Adipocyte (in vitro differentiated cells): ENCODE results near the gene TMEM63B.

Experiments
- DNase-seq: peaks from one replicate; pipeline ENCODE4 v3.0.0-alpha.2; 2015; ENCODE audit warnings: low read depth
- H3K27me3 ChIP-seq: replicated peaks from 2 replicates; pipeline ENCODE4 v1.7.0; 2013; ENCODE audit warnings: mild to moderate bottlenecking, low read length, moderate library complexity; ENCODE audit not compliant: control insufficient read depth, insufficient read depth
- H3K36me3 ChIP-seq: 2 replicates; pipeline ENCODE4 v1.7.0; 2013; ENCODE audit warnings: low read length, mild to moderate bottlenecking, moderate library complexity; ENCODE audit not compliant: control insufficient read depth, insufficient read depth, severe bottlenecking
- H3K4me1 ChIP-seq: 2 replicates; pipeline ENCODE4 v1.7.0; 2013; ENCODE audit warnings: mild to moderate bottlenecking, low read length, moderate library complexity; ENCODE audit not compliant: control insufficient read depth, insufficient read depth
- H3K4me3 ChIP-seq: 2 replicates; pipeline ENCODE4 v1.7.0; 2013; ENCODE audit warnings: mild to moderate bottlenecking, low read length, moderate library complexity
- H3K9ac ChIP-seq: 2 replicates; pipeline ENCODE4 v1.7.0; 2013; ENCODE audit warnings: mild to moderate bottlenecking, low read length, moderate library complexity
- H3K9me3 ChIP-seq: 2 replicates; pipeline ENCODE4 v1.7.0; 2013; ENCODE audit warnings: mild to moderate bottlenecking, low read length, moderate library complexity; ENCODE audit not compliant: control insufficient read depth

The TMEM63B gene

DNA sequence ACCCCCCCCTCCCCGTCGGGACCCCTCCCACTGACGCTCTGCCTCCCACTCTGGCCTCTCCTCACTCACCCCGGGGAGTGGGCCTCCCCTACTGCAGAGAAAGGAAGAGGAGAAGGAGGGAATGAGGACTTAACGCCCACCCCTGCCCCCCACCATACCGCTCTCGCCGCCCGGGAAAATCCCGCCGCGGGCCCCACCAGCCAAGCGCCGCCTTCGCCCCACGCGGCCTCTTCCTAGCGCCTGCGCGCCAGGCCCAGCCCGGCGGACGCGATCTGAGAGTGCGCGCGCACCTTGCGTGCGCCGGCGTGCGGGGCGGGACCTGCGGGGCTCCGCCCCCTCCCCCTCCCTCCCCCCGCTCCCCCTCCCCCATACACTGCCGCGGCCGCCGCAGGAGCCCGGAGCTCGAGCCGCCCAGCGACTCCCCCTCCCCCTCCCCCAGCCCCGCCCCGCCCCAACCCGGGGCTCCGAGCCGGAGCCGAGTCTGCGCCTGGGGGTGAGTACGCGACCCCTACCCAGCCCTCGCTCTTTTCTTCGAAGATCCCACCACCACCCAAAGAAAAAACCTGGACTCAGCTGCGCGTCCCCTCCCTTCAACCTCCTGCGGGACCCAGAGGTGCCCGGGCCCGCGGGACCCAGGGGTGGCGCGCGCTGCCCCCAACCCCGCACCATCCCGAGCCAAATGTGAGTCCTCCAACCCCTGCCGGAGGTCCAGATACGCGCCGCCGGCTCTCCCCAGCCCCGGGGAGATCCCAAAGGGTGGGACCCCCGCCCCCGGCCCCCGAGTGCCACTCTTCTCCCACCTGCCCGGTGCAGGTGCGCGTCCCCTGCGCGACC is at the start of gene TMEM63B, which contains the start of gene MRPL14:
Gene TMEM63B, plus strand, starts transcription at position 369 of the 834 bp plus-strand sequence. CDS start 7,031 bp downstream, outside the sequence.
Gene MRPL14, minus strand, starts transcription at position 267 of the 834 bp plus-strand sequence. CDS start 10,841 bp downstream, outside the sequence.
- H3K9me3 ChIP-seq = no peaks in the 10 kb centered on the region
- peak within 1 kb of the TSS; percentile 91 for H3K9ac ChIP-seq
- DNase-seq = peak; percentile 97
- H3K36me3 ChIP-seq = no peaks in the 10 kb centered on the region
- H3K27me3 ChIP-seq = no peaks in the 10 kb centered on the region
- H3K4me1 ChIP-seq = peaks cover 36% of the 10 kb centered on the region
- H3K4me3 ChIP-seq = peak within 1 kb of the TSS; percentile 85

GRCh38 chr6:44078219-44078826 is 49.0 kb upstream of the TMEM63B start:
- H3K4me3 ChIP-seq = no peak overlapping the region
- peaks cover 10% of the 10 kb centered on the region for H3K4me1 ChIP-seq
- no peak overlapping the region for H3K9ac ChIP-seq
- no peaks in the 10 kb centered on the region for H3K36me3 ChIP-seq
- DNase-seq = no peak
- H3K27me3 ChIP-seq = no peaks in the 10 kb centered on the region
- H3K9me3 ChIP-seq = no peaks in the 10 kb centered on the region

DNA sequence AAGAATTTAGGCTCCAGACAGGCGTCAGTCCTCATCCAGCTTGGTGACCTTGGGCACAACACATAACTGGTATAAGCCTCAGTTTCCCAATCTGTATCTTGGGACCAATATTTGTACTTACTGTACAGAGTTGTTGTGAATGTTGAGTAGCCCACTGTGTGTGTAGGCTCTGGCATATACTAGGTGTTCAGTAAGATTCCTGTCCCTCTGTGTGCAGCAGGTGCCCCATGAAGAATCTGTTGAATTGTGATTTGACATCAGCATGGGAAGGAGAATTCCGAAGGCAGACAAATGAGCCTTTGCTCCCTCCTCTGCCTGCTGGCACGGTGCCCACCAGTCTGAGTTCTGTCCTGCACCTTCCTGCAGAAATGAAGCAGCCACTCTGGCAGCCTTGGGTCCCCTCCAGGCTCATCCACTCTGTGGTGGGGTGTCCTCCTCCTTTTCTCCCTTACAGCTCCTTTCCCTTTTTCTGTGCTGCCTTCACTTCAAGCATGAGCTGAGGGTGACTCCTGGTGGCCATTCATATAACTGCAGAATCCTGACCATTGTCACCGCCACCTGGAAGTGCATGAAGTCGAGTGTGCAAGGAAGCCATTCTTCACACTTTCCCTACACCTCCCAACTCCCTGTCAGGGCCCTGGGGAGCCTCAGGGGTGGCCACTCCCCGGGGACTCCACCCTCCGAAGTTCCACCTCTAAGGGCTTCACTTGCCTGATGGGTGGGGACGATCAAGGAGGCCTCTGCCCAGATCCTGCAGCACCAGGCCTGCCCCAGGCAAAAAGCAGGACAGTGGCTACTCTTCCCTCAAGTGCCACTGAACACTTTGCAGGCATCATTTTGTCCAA is 48.3 kb upstream of the TMEM63B start:
- Histone ChIP-seq H3K9ac (no peak overlapping the region), H3K4me3 (no peak overlapping the region), H3K27me3 (no peaks in the 10 kb centered on the region), H3K9me3 (no peaks in the 10 kb centered on the region), H3K36me3 (no peaks in the 10 kb centered on the region), H3K4me1 (peaks cover 4% of the 10 kb centered on the region)
- peak; percentile 89 for DNase-seq

- no peak for DNase-seq
- H3K36me3 ChIP-seq = no peaks in the 10 kb centered on the region
- H3K4me3 ChIP-seq = no peak overlapping the region
- H3K9ac ChIP-seq = no peak overlapping the region
- no peaks in the 10 kb centered on the region for H3K9me3 ChIP-seq
- no peaks in the 10 kb centered on the region for H3K4me1 ChIP-seq
- no peaks in the 10 kb centered on the region for H3K27me3 ChIP-seq
Observed at GRCh38 chr6:44079672-44080071, 47.7 kb upstream of the TMEM63B start.

- no peak for DNase-seq
- Histone ChIP-seq H3K36me3 (no peaks in the 10 kb centered on the region), H3K9me3 (no peaks in the 10 kb centered on the region), H3K4me3 (no peak overlapping the region), H3K9ac (no peak overlapping the region), H3K4me1 (no peaks in the 10 kb centered on the region), H3K27me3 (no peaks in the 10 kb centered on the region)
Observed at GRCh38 chr6:44080561-44081521, 46.5 kb upstream of the TMEM63B start.

GRCh38 chr6:44081753-44082152 is 45.6 kb upstream of the TMEM63B start:
- DNase-seq = no peak
- no peaks in the 10 kb centered on the region for H3K9me3 ChIP-seq
- H3K4me1 ChIP-seq = peaks cover 1% of the 10 kb centered on the region
- H3K9ac ChIP-seq = no peak overlapping the region
- H3K4me3 ChIP-seq = no peak overlapping the region
- H3K36me3 ChIP-seq = no peaks in the 10 kb centered on the region
- no peaks in the 10 kb centered on the region for H3K27me3 ChIP-seq

DNA sequence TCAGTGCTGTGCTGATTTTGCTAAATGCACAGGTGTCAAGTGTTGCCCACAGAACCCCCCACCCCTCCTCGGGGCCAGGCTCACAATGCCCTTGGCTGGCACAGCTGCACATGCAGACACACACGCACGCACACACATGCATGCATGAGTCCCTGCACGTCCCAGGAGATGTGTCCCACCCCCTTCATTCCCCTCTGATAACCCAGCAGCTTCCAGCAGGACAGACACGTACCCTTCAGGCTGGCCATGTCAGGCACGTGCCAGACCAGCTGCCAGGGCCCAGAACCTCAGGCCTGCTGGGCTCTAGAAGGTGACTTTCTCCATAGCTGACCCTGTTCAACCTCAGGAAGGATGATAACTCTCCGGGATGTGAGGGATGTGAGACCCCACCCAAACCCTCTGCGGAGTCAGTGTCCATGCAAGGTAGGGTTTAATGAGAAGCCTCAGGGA is 44.5 kb upstream of the TMEM63B start:
- no peaks in the 10 kb centered on the region for H3K36me3 ChIP-seq
- DNase-seq = no peak
- no peak overlapping the region for H3K9ac ChIP-seq
- no peaks in the 10 kb centered on the region for H3K27me3 ChIP-seq
- no peak overlapping the region for H3K4me3 ChIP-seq
- H3K4me1 ChIP-seq = peaks cover 8% of the 10 kb centered on the region
- no peaks in the 10 kb centered on the region for H3K9me3 ChIP-seq

- H3K9ac ChIP-seq = no peak overlapping the region
- H3K27me3 ChIP-seq = no peaks in the 10 kb centered on the region
- peak; percentile 65 for DNase-seq
- no peaks in the 10 kb centered on the region for H3K36me3 ChIP-seq
- H3K4me3 ChIP-seq = no peak overlapping the region
- H3K4me1 ChIP-seq = peaks cover 8% of the 10 kb centered on the region
- no peaks in the 10 kb centered on the region for H3K9me3 ChIP-seq
Observed at GRCh38 chr6:44084231-44085014, 42.9 kb upstream of the TMEM63B start.

DNA sequence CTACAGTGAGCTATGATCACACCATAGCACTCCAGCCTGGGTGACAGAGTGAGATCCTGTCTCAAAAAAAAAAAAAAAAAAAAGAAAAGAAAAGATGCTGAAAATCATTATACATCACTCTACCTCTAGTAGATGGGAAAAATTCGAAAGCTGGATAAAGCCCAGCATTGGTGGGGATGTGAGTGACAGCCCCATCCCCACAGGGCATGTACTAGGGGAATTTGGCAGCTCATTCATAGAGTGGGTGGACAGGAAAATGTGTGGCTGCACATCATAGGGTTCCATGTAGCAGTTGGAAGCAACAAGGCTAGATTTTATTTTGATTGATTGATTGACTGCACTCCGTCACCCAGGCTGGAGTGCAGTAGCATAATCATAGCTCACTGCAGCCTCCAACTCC is 42.1 kb upstream of the TMEM63B start:
- Histone ChIP-seq H3K9me3 (no peaks in the 10 kb centered on the region), H3K27me3 (no peaks in the 10 kb centered on the region), H3K36me3 (no peaks in the 10 kb centered on the region), H3K9ac (no peak overlapping the region), H3K4me3 (no peak overlapping the region), H3K4me1 (peaks cover 8% of the 10 kb centered on the region)
- DNase-seq = no peak
